Activated gamma-delta T cell treated with anti-CD3 and anti-CD28 coated beads, Interleukin-2, amount 50 U/mL, for 16 hours (primary cell): Measurements from ENCODE around the gene TAGAP.
"Not testable (repeated sequence)": the region's sequence is repeated elsewhere in the genome, so short reads cannot be mapped to it uniquely, and the experiment has no call there.

Experiments
- DNase-seq: peaks from one replicate; pipeline ENCODE4 v3.0.0-alpha.2; 2020; ENCODE audit warnings: low read depth

TAGAP gene

GRCh38 chr6:159043947-159044346 is 844 bp downstream of the TAGAP start:
- no peak for DNase-seq

- no peak for DNase-seq
These were observed 1.5 kb downstream of the TAGAP start for GRCh38 chr6:159043251-159043650.

GRCh38 chr6:159042826-159043181 is 2.0 kb downstream of the TAGAP start:
- no peak for DNase-seq

- peak; percentile 62 for DNase-seq
These were observed 2.6 kb downstream of the TAGAP start for GRCh38 chr6:159042003-159042825.

GRCh38 chr6:159041181-159041580 is 3.6 kb downstream of the TAGAP start:
- no peak for DNase-seq

- DNase-seq, result no peak
These were observed 4.9 kb downstream of the TAGAP start for GRCh38 chr6:159039885-159040258.

GRCh38 chr6:159038914-159039884 is 5.6 kb downstream of the TAGAP start:
- DNase-seq, result no peak

- DNase-seq, result not testable (repeated sequence)
These were observed 6.5 kb downstream of the TAGAP start for GRCh38 chr6:159038318-159038717.

GRCh38 chr6:159037756-159038290 is 7.0 kb downstream of the TAGAP start:
- DNase-seq, result no peak

GRCh38 chr6:159036673-159037072 is 8.1 kb downstream of the TAGAP start:
- no peak for DNase-seq

- no peak for DNase-seq
These were observed 8.9 kb downstream of the TAGAP start for GRCh38 chr6:159035891-159036290.

- DNase-seq, result no peak
These were observed 11.4 kb downstream of the TAGAP start for GRCh38 chr6:159033160-159034049.

GRCh38 chr6:159031846-159032245 is 12.9 kb downstream of the TAGAP start:
- no peak for DNase-seq

- DNase-seq, result no peak
These were observed 14.6 kb downstream of the TAGAP start for GRCh38 chr6:159030168-159030567.

- not testable (repeated sequence) for DNase-seq
These were observed 19.6 kb downstream of the TAGAP start for GRCh38 chr6:159025224-159025623.

- DNase-seq, result no peak
These were observed 20.9 kb downstream of the TAGAP start for GRCh38 chr6:159023893-159024292.

GRCh38 chr6:159020011-159020410 is 24.8 kb downstream of the TAGAP start:
- DNase-seq, result no peak

GRCh38 chr6:159017757-159018559 is 26.8 kb downstream of the TAGAP start:
- no peak for DNase-seq

GRCh38 chr6:159014406-159014805 is 30.4 kb downstream of the TAGAP start:
- no peak for DNase-seq

GRCh38 chr6:159013229-159013628 is 31.6 kb downstream of the TAGAP start:
- no peak for DNase-seq

- no peak for DNase-seq
These were observed 32.6 kb downstream of the TAGAP start for GRCh38 chr6:159012201-159012600.
